ENCODE data around the gene IMMP2L.

IMMP2L gene

DNA sequence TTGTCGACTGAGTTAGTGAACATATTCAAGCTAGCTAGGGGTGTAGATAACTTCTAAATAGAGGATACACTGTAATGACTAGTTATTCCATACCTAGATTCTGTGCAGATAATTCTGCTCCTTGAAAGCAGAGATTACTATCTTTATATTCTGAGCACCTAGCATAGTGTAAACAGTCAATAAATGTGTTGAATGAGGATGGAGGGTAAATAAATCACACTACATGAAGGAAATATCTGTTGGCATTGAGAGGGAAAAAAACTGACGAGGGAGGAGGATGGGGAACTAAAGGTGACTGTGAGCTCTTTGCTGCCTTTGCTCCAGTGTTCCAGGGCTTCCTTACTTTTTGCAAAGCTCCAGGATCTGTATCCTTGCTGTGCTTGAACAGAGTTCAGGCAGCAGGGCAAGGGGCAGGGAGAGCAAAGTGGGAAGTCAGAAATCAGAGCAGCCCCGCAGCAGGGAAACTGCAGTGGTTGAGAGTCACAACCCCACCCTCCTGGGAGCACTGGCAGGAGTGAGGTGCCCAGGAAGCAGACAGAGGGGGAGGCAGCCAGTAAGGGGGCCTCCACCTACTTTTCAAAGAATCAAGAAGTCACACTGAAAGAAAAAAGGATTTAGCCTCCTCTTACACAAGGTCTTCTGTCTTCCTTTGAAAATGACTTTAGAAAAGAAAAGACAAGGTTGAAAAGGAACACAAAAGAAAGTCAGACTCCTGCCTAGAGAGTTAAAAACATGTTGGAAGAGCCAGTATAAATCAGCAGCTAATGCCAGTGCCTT is 543.1 kb downstream of the IMMP2L start:
- no peak for DNase-seq

DNA sequence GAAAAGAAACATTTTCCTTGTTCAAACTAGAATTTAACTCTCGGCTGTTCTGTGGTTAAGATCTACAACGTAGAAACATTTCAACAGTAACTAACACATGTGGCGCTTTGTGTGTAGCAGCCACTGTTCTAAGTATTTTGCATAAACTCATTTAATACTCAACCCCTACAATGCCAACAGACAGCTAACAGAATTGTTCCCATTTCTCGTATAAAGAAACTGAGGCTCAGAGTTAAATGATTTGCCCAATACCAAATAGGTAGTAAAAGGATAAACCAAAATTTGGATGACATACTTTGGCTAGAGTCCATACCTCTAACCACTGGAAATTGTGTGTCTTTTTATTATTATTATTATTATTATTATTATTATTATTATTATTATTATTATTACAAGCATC is 543.8 kb downstream of the IMMP2L start:
- no peak for DNase-seq

DNA sequence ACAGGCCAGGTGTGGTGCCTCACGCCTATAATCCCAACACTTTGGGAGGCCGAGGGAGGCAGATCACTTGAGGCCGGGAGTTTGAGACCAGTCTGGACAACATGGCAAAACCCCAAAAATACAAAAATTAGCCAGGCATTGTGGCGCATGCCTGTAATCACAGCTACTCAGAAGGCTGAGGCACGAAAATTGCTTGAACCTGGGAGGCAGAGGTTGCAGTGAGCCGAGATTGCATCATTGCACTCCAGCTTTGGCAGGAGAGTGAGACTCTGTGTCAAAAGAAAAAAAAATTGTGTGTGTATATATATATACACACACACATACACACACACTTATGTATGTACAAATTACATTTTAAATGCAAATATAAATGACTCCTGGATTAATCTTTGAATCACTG is 548.2 kb downstream of the IMMP2L start:
- no peak for DNase-seq

DNA sequence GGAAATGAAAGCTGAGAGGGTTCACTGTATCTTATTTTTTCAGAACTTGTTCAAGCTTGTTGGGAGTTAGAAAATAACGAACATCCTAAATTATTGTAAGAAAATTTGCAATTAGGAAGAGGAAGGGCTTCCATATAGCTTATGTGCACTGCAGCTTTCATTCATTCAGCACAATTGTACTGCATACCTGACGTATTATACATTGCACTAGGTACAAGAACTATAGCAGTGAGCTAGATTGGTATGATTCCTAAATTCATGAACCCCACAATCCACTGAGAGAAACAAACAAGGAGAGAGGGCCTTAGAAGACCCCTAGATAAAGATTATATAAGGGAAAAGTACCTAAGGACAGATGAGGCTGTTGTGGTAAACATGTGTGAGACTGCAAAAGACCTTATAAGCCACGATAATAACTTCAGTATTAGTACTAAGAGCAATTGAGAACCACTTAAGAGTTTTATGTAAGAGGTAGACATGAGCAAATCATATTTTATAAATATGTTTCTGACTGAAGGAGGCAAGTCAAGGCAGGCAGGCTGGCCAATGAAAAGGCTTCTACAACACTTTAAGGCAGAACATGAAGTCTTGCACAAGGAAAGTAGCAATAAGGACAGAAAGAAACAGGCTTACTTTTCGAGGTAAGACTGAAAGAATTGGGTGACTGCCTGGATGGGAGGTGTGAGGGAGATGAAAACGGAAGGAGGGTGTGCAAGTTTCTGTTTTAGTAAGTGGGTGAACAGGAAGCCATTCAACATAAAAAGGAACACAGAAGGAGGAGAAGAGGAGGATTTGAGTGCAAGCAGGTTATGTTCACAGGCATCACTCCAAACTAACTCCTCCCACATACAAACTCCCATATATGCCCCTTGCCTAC is 549.3 kb downstream of the IMMP2L start:
- no peak for DNase-seq

DNA sequence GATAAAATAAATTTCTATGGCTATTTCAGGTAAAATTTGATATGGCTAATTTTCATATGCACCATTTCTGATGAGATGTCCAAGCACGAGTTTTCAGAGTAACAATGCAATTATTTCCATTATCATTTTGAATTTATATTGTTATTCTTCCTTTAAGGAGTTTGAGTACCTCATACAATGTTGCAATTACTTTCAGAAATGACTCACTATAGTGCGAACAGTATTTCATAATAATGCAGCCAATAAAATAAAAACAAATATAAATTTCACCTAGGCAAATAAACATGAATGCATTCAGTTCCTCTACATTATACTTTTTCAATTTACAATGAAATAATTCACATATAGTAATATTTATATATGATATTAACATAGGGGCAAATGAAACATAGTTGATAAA is 550.1 kb downstream of the IMMP2L start:
- no peak for DNase-seq

DNA sequence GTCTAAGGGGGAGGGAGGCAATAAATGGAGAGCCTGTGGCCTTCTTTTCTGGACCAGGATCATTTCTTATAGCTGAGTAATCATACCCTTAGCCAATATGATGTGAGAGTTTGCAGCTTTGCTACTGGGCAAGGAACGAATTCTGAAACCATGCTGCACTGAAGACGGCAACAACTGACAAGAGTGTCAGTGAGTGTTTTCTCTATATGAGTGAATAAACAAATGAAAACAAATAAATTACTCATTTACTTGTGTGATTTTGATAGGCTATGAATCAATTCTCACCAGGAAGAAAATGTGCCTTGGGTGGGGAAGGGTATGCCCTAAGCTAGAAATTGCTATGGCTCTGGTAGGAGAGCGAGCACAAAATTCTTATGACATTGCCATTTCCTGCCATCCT is 550.8 kb downstream of the IMMP2L start:
- DNase-seq: no peak

DNA sequence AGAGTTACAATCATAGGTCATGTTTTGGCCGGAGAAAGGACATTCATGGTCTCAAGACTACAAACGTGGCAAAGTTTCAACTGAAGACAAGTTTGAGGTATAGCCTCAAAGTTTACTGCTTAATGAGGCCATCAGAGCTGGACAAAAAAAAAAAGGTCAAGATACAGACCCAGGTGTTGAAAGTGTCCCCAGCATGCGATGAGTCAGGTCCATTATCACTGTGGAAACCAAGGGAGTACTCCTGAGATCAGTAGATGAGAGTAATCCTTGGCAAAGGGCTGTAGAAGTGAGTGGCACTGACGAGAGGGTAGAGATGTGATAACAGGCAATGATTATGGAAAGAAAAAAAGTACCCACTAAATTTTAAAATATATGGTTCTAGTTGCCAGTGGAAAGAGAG is 551.5 kb downstream of the IMMP2L start:
- no peak for DNase-seq

DNA sequence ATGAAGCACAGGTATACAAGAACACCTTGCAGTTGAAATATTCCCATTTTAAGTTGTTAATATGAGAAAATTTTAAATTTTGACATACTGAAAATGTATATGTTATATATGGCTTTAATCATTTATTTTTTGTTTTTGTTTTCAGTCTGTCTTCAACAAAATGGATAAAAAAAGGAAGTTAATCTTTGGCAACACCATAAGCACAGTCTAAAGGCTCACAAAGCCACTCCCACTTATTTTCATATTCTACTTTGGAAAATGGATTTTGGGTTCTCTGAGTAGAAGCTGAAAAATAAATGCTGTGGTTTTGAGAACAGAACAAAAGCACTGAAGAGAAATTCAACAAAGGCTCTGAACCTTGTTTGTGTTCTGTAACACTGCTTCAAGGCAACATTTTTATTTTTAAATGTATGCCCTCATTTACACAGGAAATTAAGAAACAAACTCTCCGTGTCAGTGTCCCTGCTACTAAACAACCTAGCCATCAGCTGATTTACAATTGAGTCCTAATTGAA is 552.7 kb downstream of the IMMP2L start:
- DNase-seq: no peak

DNA sequence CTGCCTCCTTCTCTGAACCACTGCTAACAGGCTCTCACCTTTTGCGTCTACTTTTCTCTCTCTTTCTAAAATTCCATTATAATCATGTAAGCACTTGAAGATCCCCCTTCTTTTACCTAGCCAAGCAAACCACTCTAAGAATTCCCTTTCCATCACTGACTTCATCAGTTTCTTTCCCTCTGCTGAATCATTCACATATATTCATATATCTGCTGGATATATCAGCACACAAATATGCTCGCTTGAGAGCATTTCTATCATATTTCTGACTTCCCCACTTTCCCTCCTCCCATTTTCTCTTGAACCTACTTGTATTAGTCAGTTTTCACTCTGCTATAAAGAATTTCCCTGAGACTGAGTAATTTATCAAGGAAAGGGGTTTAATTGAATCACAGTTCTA is 555.6 kb downstream of the IMMP2L start:
- DNase-seq: no peak

DNA sequence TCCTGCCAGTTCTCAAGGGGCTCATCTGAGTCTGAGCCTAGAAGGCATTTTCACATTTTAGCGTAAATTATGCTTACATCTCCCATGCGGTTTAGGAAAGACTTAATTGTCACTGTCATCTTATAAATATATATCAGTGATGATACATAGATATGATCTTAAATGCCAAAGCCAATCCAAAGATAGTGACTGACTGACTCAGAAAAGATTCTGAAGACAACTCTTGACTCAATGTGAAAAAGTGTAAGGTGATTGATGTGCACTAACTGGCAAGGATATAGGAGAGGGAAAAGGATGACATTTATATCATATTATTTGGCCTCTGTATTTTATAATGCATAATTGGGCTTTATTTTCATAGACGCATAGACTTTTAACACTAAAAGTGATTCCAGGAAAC is 556.3 kb downstream of the IMMP2L start:
- no peak for DNase-seq

DNA sequence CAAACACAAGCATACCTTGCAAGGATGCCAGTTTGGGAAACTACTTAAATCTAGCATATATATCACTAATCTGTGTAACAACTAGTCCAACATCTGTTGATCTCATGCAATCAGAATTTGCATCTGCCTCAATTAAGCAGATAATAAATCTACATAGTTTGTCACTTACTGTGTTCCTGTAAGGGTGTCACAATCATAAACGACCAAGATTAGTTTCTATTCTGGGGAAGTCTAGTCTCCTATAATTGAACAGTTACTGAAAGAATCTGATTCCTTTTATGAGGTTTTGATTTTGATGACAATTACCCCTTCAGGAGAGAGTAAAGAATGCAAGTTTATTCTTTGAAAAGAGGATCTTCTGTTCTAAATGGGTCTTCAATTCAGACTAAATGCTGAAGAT is 556.8 kb downstream of the IMMP2L start:
- DNase-seq: no peak

DNA sequence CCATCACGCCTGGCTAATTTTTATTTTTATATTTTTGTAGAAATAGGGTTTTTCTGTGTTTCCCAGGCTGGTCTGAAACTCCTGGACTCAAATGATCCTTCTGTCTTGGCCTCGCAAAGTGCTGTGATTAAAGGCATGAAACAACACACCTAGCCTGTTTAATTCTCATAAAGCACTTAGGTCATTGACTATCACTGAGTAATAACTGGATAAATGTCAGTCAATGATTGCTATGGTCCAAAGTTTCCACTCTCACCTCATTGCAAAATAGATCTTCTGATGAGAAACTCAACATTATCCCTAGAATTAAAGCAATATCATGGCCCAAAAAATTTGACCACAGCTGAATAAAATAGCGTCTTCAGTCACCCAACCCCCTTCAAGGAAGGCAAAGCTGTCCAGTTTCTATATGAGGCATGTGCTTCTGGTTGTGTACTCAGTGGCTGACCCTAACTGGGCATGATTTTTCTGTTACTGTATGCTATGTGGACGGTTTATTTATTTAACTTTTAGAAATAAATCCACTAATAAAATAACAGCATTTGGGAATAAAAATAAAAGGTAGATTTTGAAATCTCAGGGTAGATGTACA is 557.9 kb downstream of the IMMP2L start:
- DNase-seq: no peak

DNA sequence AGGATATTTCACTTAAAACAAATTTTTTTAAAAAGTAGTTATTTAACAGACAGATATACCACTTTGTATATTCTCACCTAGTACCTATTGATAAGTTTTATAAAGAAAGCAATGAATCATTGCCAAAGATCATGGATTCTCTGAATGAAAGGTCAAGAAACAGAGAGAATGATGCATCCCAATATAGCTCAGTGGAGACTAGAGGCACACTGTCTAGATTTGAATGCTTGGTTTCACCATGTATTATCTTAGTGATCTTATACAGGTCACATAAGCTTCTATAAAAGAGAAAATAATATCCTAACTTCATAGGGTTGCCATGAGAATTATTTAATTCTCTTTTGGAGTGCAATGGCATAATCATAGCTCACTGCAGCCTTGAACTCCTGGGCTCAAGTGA is 558.4 kb downstream of the IMMP2L start:
- no peak for DNase-seq

DNA sequence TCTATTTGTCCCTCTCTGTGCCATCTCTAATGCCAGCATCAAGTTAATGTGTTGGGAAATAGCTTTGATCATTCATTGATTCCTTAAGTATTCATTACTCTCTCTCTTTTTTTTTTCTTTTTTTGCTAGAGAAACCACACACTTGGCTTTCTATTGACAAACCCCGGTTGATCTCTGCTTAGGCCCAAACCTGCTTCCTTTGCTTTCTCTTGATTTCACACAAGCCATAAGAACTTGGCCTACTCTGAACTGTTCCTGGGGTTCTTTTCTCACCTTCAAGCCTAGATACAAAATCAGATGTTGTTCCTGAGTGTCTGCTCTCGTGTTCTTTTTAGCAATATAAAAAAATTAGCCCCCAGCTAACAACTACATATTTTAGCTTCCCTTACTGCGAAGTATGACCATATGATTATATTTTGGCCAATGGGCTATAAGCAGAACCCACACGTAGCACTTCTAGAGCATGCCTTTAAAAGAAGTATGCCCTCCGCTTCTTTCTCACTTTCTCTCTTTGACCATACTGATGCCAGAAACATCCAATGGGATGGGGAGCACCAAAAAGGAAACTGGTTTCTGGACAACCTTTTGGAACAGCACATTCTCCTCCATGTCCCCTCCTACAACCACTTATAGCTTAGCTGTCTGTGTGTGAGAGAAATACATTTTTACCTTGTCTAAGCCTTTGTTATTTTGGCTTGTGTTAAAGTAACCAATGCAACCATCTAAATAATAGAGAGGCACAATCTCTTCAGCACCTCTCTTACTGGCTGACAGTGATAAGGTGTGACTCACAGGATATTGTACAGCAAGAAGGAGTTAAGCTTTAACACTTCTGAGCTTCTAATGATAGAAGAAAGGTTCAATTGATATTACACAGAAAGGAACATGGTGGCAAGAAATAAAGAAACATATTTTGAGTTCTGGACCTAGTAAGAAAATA is 568.0 kb downstream of the IMMP2L start:
- no peak for DNase-seq

DNA sequence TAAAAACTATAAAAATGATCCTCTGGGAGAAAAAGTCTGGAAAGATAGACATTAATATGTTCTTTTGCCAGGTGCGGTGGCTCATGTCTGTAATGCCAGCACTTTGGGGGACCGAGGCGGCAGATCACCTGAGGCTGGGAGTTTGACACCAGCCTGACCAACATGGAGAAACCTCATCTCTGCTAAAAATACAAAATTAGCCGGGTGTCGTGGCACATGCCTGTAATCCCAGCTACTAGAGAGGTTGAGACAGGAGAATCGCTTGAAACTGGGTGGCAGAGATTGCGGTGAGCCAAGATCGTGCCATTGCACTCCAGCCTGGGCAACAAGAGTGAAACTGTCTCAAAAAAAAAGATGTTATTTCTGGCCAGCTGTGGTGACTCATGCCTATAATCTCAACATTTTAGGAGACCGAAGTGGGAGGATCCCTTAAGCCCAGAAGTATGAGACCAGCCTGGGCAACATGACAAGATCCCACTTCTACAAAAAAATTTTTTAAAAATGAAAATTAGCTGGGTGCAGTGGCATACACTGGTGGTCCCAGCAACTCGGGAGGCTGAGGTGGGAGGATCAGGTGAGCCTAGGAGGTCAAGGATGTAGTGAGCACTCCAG is 573.3 kb downstream of the IMMP2L start:
- no peak for DNase-seq

DNA sequence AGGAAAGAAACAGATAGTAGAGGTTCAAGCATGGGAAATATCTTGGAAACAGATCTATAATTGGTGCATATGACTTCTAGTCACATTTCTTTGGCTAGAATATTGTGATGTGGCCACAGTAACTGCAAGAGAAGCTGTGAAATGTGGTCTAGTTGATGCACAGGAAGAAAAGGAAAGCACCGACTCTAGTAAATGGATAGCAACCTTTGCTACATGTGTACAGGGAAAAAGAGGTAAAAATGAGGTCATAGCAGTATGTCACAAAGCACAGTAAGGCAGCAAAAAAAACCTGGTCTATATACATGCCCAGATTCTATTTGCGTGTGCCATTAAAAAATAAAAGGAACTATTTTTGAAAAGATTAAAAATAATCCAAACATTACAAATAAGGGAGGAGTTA is 573.9 kb downstream of the IMMP2L start:
- no peak for DNase-seq

DNA sequence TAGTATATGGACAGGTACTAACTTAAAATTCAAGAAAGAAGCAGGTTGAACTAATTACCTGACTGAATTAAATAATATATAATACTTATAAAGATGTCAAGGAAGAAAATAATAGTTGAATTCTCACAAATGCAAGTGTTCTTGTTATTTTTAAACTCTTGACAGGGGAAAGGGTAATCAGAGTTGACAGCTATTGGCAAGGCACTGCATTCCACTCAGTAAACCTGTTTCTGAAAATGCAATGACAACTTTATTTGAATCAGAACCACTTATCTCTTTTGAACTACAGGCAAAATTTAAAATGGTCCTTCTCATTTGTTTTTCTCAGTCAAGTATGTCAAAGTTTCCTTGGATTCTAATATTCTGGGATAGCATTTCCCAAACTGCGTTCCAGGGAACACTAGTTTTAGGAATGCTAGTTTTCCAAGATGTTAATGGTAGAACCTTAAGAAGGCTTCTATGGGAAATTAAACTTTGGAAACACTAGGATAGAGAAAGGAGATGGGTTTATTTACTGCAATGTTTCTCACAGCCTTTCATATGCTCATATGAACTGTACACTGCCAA is 575.1 kb downstream of the IMMP2L start:
- DNase-seq: no peak

DNA sequence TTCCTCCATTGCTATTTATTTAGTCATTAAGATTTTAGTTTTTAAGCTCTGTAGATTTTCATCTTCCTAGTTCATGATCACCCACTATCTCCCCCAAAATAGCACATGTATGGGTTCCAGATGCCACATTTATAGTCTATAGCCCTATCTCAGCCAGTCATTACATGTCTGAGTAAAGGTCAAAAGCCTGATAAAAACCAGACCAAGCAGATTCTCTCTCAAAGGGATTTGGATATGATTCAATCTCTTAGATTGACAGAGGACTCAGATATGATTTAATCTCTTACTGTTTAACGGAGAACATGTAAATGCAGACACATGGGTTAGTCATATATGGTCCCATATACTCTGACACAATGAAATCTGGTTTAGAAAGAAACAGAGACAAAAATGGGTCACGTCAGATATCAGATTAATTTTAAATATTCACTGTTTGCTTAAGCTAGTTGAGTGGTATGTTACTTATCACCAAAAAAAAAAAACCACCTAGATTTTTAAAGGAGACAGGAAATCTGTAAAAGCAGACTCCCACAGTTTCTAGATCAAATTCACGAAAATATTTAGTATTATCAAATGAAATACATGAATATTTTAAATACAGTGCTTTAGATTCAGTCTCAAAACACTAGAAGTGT is 578.4 kb downstream of the IMMP2L start:
- DNase-seq: no peak

DNA sequence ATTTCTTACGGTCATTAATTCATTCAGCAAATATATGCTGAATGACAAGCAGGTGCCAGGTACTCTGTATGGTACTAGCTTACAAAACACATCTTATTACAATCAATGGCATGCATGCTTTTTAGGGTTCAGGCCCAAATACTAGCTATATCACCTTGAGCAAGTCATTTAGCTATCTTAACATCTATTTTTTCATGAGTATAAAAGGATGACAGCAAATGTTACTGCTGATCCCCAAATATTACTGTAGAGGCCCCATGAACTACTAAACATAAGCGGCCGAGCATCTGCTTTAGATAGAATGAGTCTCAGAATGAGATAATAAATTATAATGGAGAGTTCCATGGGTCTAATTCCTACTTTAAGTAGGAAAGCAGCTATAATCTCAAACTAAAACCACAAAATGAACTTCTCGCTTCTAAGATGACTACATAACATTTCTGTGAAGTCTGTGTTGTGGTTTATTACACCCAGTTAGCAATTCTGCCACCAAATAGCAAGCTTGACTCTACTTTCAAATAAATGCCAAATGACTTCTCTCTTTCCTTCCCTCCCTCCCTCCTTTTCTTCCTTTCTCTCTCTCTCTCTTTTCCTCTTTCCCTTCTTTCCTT is 585.1 kb downstream of the IMMP2L start:
- no peak for DNase-seq

DNA sequence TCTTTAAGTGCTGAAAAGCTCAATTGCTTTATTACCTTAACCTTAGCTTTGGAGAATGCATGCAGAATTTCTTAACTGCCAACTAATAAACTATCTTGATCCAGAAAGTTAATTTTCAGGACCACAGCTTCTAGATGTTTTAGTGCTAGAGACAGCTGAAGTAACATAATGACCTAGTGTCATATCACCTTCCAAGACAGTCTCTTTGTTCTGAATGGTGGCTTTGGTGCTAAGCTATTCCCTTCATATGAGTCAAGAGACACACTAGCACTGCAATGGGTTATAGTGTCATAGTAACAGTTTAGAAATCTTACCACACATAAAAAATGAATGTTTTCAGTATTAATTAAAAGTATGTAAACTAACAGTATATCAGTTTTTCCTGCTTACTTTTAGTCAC is 586.8 kb downstream of the IMMP2L start:
- DNase-seq: no peak

DNA sequence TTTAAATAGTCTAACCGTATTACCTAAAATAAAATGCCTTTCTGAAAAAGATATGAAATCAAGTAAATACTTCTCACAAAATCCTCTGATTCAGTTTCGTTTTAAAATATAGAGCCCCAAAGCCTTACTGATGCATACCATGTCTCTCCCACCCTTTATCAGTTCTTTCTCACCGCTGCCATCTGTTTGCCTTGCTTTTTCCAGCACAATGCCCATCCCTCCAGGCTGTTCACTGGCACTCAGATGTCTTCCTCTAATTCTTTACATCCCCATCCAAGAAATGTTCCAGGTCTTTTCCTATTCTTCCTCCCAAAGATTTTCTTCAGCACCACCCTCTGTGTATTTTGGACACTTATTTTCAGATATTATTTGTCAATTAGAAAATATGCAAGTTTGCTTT is 587.9 kb downstream of the IMMP2L start:
- DNase-seq: peak; percentile 82

Measured in DMS 273 treated with DMSO at 0.1 percent for 48 hours (cell line).